DMS153 treated with DMSO at 0.1 percent for 48 hours (cell line): ENCODE measurements around the gene MLXIP.
A peak's percentile ranks its signal among the peaks of the same experiment; 100 is the strongest.

Source experiments
- DNase-seq: peaks from one replicate; lab custom pipeline; 2025; ENCODE audit not compliant: unreplicated experiment; lab: John Stamatoyannopoulos, UW

The MLXIP gene

DNA sequence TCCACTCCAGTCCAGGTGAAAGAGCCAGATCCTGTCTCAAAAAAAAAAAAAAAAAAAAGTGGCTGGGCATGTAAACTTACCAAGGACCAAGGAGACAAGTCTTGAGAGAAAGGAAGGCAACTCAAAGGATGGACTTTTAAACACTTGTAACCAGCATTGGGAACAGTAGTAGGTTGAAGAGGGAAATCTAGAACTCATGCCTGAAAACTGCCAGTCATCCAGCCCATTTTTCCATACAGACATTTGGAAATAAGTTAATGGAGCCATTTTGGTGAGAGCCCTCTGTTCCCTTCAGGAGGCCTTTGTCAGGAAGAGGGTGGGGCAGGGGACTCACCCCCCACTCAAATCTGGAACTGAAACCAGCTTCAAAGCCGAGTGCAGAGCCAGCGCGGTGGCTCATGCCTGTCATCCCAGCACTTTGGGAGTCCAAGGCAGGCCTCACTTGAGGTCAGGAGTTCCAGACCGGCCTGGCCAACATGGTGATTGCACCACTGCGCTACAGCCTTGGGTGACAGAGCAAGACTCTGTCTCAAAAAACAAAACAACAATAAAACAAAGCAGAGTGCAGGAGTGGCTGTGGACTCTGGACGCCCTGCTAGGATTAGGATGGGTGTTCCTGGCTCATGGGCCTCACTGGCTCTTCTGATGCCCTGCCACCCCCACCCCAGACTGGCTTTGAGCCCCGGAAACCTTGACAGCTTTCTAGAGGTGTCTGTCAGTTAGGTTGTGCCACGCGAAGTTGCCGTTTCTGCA, 1.6 kb upstream of the MLXIP start:
- DNase-seq: no peak

DNA sequence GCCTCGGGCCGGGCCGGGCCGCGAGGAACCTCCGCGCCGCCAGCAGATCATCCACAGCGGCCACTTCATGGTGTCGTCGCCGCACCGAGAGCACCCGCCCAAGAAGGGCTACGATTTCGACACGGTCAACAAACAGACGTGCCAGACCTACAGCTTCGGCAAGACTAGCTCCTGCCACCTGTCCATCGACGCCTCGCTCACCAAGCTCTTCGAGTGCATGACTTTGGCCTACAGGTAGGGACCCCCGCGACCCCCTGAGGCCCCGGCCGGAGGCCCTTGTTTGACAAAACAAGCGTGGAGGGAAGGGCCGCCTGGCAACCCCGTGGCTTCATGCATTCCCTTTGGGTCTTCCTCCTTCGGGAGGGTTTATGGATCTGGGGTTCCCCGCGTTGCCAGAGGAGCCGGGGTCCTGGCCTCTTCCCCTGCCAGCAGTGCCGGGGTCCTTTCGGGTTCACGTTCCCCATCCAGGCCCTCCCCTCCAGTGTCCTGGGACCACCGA, 526 bp downstream of the MLXIP start:
- DNase-seq: no peak

- no peak for DNase-seq
Measured at GRCh38 chr12:122079532-122080081, 1.1 kb downstream of the MLXIP start.

DNA sequence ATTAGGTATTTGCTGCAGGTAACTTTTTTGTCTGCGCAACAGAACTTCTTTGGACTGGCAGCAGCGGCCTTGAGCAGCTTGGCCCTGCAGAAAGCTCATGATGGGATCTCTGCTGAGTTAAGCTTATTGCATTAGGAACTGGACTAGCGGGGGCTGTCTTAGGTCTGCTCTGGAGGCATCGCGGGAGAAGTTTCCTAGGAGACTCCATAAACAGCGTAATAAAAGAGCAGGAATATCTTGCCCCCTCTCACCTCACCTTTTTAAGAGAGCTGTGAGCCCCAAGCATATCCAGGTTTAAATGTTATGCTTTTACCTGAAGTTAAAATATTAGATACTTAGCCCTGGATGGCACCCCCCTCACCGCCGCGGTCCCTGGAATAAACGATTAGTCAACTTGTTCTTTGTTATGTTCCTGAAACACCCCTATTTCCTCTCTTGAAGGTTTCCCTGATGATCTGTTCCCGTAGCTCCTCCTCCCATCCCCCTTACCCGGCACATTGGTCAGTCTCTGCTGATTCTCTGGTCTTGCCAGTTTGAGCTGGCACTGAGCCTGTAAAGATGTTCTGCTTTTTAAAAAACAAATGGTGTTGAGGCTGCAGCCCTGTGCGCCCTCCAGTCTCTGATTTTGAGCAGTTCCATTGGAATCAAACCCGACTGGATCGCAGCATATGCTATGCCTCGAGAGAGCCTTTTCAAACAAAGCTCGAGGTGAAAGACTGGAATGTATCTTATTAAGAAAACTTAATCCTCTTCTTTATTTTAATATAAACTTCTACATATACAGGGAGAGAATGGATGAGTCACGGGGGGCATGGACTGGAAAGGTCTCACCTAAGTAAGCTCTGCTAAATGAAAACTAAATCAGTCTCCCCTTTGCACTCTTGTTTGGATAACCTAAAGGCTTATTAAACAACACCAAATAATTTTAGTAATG, 1.9 kb downstream of the MLXIP start:
- peak; percentile 37 for DNase-seq

- no peak for DNase-seq
Measured at GRCh38 chr12:122081083-122081696, 2.6 kb downstream of the MLXIP start.

GRCh38 chr12:122081697-122082221, 3.2 kb downstream of the MLXIP start:
- DNase-seq: peak; percentile 27

DNA sequence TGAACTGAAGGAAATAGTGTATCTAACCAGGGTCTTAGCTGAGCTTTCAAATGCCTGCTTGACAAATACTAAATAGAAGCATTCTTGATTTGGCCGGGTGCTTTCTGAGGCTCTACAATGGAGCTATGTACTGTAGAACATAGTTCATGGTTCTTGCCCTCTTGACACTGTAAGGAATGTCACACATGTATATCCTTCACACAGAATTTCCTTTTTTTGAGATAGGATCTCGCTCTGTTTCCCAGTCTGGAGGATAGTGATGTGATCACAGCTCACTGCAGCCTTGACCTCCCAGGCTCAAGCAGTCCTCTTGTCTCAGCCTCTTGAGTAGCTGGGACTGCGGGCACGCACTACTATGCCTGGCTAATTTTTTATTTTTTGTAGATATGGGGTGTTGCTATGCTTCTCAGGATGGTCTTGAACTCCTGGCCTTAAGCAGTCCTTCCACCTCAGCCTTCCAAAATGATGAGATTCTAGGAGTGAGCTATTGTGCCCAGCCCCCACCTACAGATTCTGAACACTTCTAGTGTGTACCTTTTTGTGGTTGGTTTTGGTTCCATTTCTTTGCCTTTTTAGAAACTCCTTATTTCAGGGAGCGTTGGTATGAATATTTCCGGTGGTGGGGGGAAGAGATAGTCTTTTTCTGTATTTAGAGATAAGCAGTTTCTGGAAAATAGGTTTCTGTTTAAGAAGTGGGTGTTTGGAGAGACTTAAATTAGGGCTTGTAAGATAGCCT, 4.2 kb downstream of the MLXIP start:
- no peak for DNase-seq

DNA sequence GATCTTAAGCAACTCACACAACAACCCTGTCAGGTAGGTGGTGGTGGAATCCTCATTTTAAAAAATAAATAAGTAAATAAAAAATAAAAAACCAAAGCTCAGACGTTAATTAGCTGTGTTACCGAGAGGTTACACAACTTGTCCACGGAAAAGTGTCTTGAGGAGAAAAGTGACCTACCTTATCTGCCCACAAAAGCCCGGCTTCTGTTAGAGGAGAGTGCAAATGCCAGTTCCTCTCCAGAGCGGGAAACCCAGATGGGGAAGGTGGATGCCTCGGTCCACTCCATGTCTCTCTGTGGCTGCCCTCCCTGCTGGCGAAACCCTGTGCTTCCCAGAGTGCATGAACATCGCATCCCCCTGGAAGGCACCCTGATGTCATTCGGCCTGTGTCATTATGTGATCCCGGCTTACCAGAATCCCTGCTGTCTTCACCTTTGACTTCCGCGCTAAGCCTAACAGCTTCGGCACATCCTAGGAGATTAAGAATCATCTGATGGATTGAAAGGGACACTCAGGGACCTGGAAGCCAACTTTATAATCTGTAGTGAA, 6.4 kb downstream of the MLXIP start:
- no peak for DNase-seq

DNA sequence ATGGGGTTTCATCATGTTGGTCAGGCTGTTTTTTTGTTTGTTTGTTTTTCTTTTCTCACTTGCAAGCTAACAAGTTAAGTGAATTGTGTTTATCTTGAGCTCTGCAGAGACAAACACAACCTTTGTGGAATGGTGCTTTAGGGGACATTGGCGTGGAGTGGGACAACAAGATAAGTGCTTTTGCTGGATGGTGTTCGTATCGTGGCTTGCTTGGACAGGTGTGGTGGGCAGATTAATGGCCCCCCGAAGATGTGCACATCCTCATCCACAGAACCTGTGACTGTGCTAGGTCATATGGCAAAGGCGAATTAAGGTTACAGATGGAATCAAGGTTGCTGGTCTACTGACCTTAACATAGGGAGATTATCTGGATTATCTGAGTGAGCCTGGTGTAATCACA, 7.0 kb downstream of the MLXIP start:
- DNase-seq: no peak

- no peak for DNase-seq
Measured at GRCh38 chr12:122086116-122086515, 7.6 kb downstream of the MLXIP start.

- DNase-seq: no peak
Measured at GRCh38 chr12:122086641-122087285, 8.2 kb downstream of the MLXIP start.

GRCh38 chr12:122087431-122088178, 9.0 kb downstream of the MLXIP start:
- no peak for DNase-seq

DNA sequence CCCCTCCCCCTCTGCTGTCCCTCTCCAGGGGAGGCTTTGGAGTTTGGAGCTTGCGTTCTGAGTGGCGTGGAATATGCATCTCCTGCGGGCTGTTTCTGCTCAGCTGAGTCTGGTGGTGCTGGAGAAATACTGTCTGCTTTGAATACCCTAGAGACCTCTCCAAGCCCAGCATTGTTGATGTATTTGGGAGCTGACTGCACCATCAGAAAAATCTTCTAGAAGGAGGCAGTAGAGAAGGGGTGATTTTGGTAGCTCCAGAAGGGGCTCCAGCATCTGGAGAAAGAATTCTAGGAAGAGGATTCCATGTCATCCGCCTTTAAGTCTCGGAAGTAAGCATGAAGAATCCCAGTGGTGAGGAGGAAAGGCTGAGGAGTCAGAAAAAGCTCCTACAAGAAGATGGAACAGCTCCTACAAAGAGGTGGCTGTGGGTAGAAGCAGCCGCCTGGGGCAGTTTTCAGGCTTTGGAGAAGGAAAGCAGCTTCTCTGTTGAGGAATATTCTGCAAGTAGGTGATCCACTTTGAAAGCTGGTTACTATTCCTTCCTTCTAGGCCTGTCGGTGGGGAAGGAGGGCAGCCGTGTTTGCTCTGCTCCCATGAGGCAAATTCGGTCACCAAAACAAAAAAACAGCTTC, 9.7 kb downstream of the MLXIP start:
- no peak for DNase-seq

GRCh38 chr12:122089077-122089476, 10.5 kb downstream of the MLXIP start:
- DNase-seq: no peak

- no peak for DNase-seq
Measured at GRCh38 chr12:122090759-122091515, 12.4 kb downstream of the MLXIP start.

DNA sequence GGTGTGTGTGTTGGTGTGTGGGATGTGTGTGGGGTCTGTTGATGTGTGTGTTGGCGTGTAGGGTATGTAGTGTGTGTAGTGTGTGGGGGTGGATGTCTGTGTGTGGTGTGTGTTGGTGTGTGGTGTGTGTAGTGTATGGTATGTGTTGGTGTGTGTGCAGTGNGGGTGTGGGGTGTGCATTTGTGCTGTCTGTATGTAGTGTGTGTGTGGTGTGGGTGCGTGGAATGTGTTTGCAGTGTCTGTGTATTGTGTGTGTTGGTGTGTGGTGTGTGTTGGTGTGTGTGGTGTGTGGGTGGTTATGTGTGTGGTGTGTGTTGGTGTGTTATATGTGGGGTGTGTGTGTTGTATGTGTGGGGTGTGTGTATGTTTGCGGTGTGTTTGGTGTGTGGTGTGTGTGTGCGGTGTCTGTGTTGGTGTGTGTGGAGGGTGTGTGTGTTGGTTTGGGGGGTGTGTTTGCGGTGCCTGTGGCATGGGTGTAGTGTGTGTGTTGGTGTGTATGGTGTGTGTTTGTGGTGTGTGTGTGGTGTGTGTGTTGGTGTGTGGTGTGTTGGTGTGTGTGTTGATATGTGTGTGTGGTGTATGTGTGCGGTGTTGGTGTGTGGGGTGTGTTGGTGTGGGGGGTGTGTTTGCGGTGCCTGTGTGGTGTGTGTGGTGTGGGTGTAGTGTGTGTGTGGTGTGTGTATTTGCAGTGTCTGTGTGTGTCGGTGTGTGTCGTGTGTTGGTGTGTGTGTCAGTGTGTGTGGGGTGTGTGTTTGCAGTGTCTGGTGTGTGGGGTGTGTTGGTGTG, 14.7 kb downstream of the MLXIP start:
- no peak for DNase-seq
